Measurements from ENCODE around the gene ZP4. TPM values are rescaled to one million over a fixed set of nuclear protein-coding genes. Genes with fewer than 3 reads are reported as not detected.

ZP4 gene
- total and polyA plus RNA-seq, 2 donors from 2014 or later = not detected

GRCh38 chr1:237931581-237931980, 40.9 kb upstream of the ZP4 start:
- no peaks in the 10 kb centered on the region for H3K4me1 ChIP-seq (ENCODE audit: control insufficient read depth in 2 of 3, insufficient read depth in 2 of 3, low read depth in 1 of 3, low read length in 3 of 3)
- no peaks in the 10 kb centered on the region for H3K27me3 ChIP-seq (ENCODE audit: control insufficient read depth, insufficient read depth, low read length)
- TF ChIP-seq CTCF (IDR thresholded peaks at IDR 0.05; ENCODE audit: borderline replicate concordance, extremely low read depth, insufficient read depth) = no peak
- FAIRE-seq (no peak), DNase-seq (no peak)
- H3K4me3 ChIP-seq (ENCODE audit: low read length in 3 of 3) = no peak overlapping the region
- H3K27ac ChIP-seq (ENCODE audit: low read depth in 2 of 2, low read length in 2 of 2) = no peak overlapping the region
- H3K9ac ChIP-seq (ENCODE audit: low read length in 3 of 3) = no peak overlapping the region
- H3K36me3 ChIP-seq (ENCODE audit: control insufficient read depth in 2 of 3, insufficient read depth in 3 of 3, low read length in 3 of 3) = no peaks in the 10 kb centered on the region
- intact Hi-C loops (cut with DNase I) = no loop called here
- H3K9me3 ChIP-seq (ENCODE audit: control insufficient read depth in 2 of 3, insufficient read depth in 1 of 3, low read length in 3 of 3) = no peaks in the 10 kb centered on the region

GRCh38 chr1:237927198-237927597, 36.5 kb upstream of the ZP4 start:
- no peaks in the 10 kb centered on the region for H3K9me3 ChIP-seq (ENCODE audit: control insufficient read depth in 2 of 3, insufficient read depth in 1 of 3, low read length in 3 of 3)
- H3K36me3 ChIP-seq (ENCODE audit: control insufficient read depth in 2 of 3, insufficient read depth in 3 of 3, low read length in 3 of 3) = no peaks in the 10 kb centered on the region
- no peak overlapping the region for H3K4me3 ChIP-seq (ENCODE audit: low read length in 3 of 3)
- intact Hi-C loops (cut with DNase I) = no loop called here
- no peak for TF ChIP-seq CTCF (IDR thresholded peaks at IDR 0.05; ENCODE audit: borderline replicate concordance, extremely low read depth, insufficient read depth)
- FAIRE-seq (no peak), DNase-seq (peak in 1 of 5 donors; percentile 61)
- H3K4me1 ChIP-seq (ENCODE audit: control insufficient read depth in 2 of 3, insufficient read depth in 2 of 3, low read depth in 1 of 3, low read length in 3 of 3) = no peaks in the 10 kb centered on the region
- no peaks in the 10 kb centered on the region for H3K27me3 ChIP-seq (ENCODE audit: control insufficient read depth, insufficient read depth, low read length)
- no peak overlapping the region for H3K27ac ChIP-seq (ENCODE audit: low read depth in 2 of 2, low read length in 2 of 2)
- no peak overlapping the region for H3K9ac ChIP-seq (ENCODE audit: low read length in 3 of 3)

- Histone ChIP-seq H3K36me3 (ENCODE audit: control insufficient read depth in 2 of 3, insufficient read depth in 3 of 3, low read length in 3 of 3) (no peaks in the 10 kb centered on the region), H3K9me3 (ENCODE audit: control insufficient read depth in 2 of 3, insufficient read depth in 1 of 3, low read length in 3 of 3) (no peaks in the 10 kb centered on the region), H3K9ac (ENCODE audit: low read length in 3 of 3) (no peak overlapping the region), H3K4me3 (ENCODE audit: low read length in 3 of 3) (no peak overlapping the region), H3K27ac (ENCODE audit: low read depth in 2 of 2, low read length in 2 of 2) (no peak overlapping the region), H3K27me3 (ENCODE audit: control insufficient read depth, insufficient read depth, low read length) (no peaks in the 10 kb centered on the region), H3K4me1 (ENCODE audit: control insufficient read depth in 2 of 3, insufficient read depth in 2 of 3, low read depth in 1 of 3, low read length in 3 of 3) (peaks cover 0 to 8% (median 0%) of the 10 kb centered on the region in 3 donors)
- FAIRE-seq = no peak
- no peak for DNase-seq
- TF ChIP-seq CTCF (IDR thresholded peaks at IDR 0.05; ENCODE audit: borderline replicate concordance, extremely low read depth, insufficient read depth) = no peak
- intact Hi-C loops (cut with DNase I) = no loop called here
Measured at GRCh38 chr1:237921306-237921705, 30.6 kb upstream of the ZP4 start.

- intact Hi-C loops (cut with DNase I) = no loop called here
- no peak for FAIRE-seq
- peaks cover 0 to 2% (median 0%) of the 10 kb centered on the region in 3 donors for H3K9me3 ChIP-seq (ENCODE audit: control insufficient read depth in 2 of 3, insufficient read depth in 1 of 3, low read length in 3 of 3)
Measured at GRCh38 chr1:237913345-237913744, 22.6 kb upstream of the ZP4 start.

More at GRCh38 chr1:237913345-237913744, 22.6 kb upstream of the ZP4 start:
- no peak for TF ChIP-seq CTCF (IDR thresholded peaks at IDR 0.05; ENCODE audit: borderline replicate concordance, extremely low read depth, insufficient read depth)
- no peak overlapping the region for H3K27ac ChIP-seq (ENCODE audit: low read depth in 2 of 2, low read length in 2 of 2)
- H3K27me3 ChIP-seq (ENCODE audit: control insufficient read depth, insufficient read depth, low read length) = no peaks in the 10 kb centered on the region
- H3K4me3 ChIP-seq (ENCODE audit: low read length in 3 of 3) = no peak overlapping the region
- no peak overlapping the region for H3K9ac ChIP-seq (ENCODE audit: low read length in 3 of 3)
- no peak for DNase-seq
- peaks cover 0 to 7% (median 0%) of the 10 kb centered on the region in 3 donors for H3K4me1 ChIP-seq (ENCODE audit: control insufficient read depth in 2 of 3, insufficient read depth in 2 of 3, low read depth in 1 of 3, low read length in 3 of 3)
- no peaks in the 10 kb centered on the region for H3K36me3 ChIP-seq (ENCODE audit: control insufficient read depth in 2 of 3, insufficient read depth in 3 of 3, low read length in 3 of 3)
